HG02840 (cell line): ENCODE results near the gene TTC24.
A peak's percentile ranks its signal among the peaks of the same experiment; 100 is the strongest.

Experiments
- ATAC-seq: cut with Tn5 transposase; IDR thresholded peaks from one replicate; pipeline ENCODE4 v1.9.1; 2021; ENCODE audit warnings: mild to moderate bottlenecking, moderate library complexity, moderate number of reproducible peaks; ENCODE audit not compliant: unreplicated experiment, low FRiP score

Gene TTC24

DNA sequence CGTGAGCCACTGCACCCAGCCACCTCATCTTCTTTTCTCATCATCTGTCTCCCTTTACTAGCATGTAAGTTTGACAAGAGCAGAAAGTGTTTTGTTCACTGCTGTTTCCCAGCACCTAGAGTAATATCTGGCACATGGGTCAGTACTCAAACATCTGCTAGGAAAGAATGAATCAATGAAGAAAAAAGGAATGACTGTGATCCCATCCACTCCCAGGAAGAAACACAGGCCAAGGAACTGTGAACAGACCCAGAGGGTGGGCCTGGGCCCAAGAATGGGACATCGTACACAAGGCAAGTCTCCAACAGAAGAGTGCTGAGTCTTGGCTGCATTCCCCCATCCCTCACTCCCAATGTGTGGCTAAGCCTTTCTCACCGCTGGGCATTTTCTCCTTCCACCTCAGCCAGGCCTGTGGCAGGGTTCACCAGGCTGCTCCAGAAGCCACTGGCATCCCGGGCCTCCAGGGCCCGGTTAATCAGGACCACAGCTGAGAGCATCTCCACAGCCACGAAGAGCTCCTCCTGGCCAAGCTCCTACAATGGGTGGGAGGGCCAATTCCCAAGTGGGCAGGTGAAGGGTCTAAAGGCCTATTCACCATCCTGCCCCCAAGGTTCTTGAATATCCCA, 25.6 kb upstream of the TTC24 start:
- ATAC-seq: no peak

DNA sequence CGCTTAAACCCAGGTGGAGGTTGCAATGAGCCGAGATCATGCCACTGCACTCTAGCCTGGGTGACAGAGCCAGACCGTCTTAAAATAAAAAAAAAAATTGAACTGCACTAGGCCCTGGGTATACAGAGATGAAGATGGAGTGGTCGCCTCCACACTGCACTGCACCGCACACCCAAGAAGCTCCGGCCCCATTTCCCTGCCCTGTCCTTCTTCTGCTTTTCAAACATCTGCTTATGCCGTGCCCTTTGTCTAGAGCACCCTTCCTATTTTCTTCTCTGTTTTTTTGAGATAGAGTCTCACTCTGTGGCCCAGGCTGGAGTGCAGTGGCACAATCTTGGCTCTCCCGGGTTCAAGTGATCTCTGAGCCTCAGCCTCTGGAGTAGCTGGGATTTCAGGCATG, 24.6 kb upstream of the TTC24 start:
- no peak for ATAC-seq

DNA sequence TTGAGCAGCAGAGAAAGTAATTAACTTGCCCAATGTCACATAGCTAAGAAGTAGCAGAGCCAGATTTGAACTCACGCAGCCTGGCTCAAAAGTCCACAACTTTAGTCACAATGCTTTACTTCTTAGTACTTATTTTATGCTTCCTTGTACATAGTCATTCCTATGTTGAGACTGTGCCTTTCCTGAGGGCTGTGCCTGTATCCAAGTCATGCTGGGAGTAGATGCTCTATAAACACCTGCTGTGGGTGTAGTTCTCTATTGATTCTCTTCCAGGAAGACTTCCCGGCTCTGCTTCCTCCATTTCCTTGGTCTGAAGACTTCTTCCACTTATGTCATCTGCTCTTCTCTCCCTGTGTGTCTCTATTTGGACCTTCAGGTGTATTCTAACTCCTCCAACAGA, 23.8 kb upstream of the TTC24 start:
- ATAC-seq: no peak

DNA sequence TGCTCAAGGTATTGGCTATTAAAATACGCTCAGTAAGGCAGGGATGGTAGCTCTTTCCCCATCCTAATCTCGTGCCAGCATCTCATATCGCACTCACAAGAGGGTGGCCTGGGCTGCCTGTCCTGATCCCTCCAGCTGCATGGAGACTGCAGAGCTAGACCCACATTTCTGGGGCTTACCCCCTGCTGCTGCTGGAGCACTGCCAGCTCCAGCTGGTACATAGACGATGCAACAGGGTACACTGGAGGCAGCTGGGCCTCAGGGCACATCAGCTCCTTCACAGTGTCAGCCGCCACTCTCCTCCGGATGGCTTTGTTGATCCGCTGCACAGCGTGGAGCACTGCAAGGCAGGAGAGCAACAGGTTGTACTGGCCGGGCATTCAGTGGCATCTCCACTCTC, 23.2 kb upstream of the TTC24 start:
- no peak for ATAC-seq

DNA sequence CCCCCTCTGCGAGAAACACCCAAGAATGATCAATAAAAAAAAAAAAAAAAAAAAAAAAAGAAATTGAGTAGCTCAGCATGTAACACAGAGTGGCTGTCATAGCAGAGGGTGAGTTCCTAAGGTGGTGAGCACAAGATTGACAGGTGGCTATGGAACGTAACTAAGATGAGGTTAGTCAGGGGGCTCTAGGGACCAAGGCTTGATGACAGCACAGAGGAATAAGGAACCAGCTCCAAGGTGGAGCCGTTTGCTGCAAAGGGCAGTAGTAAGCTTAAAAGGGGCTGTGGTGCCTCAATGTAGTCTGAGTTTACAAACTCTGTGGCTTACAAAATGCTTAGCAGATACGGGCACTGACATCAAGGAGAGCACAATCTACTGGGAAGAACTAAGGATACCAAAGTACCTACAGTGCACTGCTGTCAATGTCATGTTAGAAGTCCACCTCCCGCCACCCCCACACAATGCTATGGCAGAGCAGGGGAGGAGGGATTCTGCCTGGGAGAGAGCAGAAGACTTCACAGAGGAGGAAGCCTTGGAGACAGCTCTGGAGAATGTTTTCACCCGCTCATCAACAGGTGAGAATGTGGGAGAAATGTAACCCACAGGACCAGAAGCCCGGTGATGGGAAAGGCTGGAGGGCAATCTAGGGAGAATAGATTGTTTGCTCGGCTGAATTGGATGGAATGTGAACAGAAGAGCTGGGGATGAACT, 20.3 kb upstream of the TTC24 start:
- no peak for ATAC-seq

DNA sequence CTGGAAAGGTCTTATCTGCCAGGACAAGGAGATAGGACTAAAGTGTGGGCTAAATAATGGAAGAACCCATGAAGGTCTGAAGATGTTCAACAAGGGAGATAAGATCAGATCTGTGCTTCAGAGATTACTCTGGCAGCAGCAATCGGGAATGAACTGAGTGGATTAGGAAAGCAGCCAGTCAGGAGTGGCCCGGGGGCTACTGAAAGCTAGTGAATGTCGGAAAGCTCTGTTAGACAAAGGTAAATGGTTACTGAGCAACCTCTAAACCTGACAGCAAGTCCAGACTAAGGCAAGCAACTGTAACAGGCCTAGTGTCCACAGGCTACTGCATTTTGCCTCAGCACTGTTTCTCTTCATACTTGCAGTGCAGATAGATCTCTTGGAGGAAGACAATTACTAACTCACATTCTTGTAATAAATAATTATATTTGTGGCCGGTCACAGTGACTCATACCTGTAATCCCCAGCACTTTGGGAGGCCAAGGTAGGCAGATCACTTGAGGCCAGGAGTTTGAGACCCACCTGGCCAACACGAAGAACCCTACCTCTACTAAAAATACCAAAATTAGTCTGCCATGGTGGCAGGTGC, 19.6 kb upstream of the TTC24 start:
- no peak for ATAC-seq

DNA sequence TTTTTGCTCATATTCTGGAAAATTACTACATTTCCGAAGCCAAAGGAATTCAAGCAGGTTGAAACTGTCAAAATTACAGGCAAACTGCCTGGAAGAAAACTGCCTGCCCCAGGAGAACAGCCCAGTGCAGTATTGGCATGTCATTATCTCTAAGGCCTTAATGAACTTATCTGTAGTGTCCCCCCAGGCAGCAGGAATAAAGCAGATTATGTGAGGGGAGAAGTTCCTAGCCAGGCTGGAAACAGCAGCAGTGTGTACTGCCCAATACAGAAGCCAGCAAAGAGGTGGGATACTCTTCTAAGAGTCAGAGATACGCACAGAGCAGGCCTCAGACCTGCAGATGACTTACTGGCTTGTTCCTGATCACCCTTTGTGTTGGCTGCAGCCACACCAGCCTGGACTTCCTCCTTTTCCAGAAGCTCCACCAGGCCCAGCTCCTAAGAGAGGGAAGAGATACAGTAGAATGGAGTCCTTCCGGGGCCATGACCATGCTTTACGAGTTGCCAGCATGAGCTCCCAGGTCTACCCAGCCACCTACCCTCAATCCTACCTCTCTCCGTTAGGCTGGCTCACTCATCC, 18.8 kb upstream of the TTC24 start:
- no peak for ATAC-seq

DNA sequence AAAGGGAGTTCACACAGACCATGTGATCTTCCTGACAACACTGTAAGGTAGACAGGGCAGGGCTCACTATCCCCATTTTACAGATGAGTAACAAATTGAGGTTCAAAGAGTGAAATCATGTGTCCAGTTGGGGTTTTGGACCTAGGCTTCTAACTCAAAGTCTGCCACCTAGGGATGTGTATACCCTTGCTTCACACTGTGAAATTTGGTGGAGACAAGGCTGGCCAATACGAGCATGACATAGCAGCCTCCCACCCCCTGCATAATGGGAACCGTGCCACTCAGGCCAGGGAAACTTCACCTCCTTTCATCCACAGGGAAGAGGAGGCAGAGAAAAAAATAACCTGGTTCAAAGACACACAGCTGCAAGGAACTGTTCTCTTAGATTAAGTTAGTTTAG, 14.0 kb upstream of the TTC24 start:
- no peak for ATAC-seq

DNA sequence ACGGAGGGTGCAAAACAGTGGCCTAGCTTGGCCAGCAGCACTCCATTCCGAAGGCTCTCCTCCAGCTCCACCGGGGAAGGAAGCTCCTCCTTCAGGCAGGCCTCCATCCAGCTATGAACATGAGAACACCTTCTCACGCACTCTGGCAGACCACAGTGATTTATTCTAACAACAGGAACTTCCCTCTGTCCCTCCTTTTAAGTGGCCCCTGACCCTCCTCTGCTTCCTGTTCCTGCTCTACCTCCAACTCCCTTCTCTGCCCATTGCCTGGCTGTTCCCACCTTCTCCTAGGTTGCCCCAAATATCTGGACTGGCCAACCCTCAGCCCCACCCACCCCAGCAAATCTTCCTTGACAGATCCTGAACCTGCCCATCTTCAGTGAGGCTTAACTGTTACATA, 13.1 kb upstream of the TTC24 start:
- ATAC-seq: no peak

DNA sequence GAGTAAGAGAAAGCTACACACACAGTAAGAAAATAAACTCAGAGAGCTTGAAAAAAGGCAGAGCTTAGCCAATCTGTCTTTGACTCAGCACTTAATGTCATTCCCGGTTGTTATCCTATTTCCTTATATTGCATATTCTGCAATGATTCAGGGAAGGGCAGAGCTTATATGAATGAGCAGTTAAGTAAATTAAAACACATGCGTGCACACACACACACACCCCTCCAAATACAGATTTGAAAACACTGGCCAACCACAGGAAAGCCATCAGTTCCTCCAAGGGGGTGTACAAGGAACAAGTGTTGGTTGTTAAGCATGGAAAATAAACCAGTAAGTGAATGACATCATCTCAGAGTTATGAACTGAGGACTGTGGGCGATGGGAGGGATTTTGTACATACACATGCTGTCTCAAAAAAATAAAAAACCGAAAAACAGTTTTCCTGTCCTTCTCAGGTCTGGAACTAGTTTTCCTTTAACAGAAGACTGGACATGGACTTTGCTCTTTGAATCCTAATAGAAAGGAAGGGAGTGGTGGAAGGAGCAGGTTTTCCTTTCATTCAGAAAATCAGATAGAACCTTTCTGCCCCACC, 8.2 kb upstream of the TTC24 start:
- ATAC-seq: no peak

DNA sequence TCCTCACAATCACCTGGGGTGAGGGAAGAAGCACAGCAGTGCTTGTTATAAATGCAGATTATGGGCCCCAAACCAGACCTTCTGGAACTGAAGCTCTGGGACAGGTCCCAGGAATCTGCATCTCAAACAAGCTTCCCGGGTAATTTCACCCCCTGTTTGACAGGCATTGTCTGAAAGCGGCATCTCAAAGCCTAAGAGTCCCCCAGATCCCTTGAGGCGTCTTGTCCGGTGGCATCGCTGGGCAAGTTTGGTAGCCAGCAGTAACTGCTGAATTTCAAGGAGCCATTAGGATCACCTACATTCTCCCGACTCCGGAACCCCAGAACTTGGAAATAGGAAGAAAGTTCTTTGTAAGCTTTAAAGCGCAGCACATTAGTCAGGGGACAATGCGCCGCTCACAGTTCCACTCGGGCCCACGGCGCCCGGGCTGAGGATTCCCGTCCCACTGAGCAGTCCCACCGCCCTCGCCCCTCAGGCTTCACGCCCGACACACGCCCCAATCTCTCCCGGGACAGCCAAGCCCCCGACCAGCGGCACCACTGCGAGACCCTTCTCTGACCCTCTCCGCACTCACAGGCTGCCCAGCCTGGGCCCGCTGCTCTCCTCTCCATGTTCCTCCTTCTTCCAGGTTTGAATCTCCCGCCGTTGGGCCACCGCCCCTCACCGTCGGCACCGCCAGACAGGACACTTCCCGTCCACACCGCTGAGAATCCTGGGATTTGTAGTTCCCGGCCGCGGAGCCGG, 7.4 kb upstream of the TTC24 start, which contains the start of gene IQGAP3:
TSS of gene IQGAP3 (minus strand) at position 647 of the 744 bp plus-strand sequence. CDS start at position 611, 36 bp downstream.
- peak; percentile 79 for ATAC-seq

DNA sequence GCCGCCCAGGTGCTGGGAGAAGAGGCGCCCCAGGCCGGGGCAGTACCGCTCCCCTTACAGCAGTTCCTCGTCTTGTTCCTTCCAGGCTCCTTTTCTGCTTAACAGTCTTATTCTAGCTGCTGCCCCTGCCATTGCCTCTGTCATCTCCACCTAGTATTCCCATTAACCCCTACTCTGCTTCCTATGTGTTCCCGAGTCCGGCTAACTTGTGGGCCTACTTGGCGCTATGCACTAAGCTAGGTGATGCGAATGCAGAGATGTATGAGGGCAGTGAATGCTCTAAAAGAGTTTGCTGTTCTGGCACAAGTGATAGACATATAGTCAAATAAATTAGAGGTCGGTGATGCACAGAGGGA, 6.9 kb upstream of the TTC24 start:
- no peak for ATAC-seq

DNA sequence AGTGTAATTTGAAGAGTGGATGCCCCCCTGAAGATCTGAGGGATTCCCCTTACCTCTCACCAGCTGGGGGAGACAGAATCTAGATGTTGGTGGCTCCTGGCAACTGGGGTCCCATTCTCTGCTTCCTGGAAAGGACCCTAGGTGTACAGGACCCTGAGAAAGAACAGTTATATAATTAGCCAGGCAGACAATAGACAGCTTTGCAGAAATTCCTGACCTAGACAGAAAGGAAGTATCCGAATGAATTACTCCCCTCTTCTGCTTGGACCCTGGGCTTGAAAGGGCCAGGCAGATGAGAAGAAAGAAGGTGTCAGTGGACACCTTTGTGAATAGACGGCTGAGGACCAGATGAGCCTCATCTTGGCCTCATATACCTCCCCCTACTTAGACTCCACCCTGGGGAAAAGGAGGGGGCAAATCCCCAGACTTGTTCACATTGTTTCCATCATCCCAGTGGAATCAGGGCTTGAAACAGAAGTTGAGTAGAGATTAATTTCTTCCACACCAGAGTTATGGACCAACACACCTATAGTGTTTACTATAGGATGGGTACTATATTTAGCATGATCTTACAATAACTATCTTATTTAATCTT, 5.4 kb upstream of the TTC24 start:
- no peak for ATAC-seq

DNA sequence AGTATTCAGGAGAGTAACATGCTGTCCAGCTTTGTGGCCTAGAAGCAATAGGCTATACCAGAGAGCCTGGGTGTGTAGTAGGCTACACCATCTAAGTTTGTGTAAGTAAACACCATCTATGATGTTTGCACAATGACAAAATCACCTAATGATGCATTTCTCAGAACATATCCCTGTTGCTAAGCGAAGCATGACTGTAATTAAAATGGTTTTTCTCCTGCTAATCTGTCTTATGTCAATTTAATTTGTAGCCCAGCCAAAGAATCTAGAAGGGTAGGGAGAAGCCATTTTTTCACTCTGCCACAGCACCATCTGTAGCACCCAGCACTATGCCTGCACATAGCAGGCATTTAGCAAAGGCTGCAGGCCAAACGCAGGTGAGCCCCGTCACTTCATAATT, 2.0 kb upstream of the TTC24 start:
- no peak for ATAC-seq

DNA sequence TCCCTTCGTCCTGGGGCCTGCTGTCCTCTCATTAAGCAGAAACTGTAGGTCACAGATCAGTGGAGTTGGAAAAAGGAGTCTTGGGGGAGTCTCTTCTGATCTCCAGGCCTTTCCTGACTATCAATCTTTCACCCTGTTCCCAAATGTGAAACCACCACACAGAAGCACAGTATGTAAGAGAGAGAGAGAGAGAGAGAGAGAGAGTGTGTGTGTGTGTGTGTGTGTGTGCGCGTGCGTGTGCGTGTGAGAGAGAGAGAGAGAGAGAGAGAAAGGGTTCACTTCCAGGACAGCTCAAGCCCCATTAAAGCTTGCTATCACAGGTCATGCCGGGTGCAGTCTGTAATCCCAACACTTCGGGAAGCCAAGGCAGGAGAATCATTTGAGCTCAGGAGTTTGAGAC, 1.5 kb upstream of the TTC24 start:
- no peak for ATAC-seq

DNA sequence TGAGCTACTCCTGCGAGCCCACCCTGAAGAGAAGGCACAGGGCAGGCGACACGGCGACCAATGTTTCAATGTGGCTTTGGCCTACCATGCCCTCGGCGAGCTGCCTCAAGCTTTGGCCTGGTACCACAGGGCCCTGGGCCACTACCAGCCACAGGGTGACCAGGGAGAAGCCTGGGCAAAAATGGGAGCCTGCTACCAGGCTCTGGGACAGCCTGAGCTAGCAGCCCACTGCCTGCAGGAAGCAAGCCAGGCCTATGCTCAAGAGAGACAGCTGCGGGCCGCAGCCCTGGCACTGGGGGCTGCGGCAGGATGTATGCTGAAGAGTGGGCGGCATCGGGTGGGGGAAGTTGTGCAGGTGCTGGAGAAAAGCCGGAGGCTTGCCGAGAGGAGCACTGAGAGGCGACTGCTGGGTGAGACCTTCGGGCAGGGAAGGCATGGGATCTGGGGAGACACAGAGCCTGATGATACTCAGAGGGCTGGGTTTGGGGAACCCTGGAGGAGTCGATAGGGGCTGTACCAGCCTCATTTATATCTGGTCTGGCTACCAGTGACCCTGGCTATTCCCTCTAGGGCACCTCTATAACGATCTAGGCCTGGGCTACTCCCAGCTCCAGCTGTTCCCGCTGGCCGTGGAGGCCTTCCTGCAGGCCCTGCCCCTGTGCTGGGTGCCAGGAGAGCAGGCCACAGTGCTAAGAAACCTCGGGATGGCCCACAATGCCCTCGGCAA, 2.3 kb downstream of the TTC24 start:
- no peak for ATAC-seq

DNA sequence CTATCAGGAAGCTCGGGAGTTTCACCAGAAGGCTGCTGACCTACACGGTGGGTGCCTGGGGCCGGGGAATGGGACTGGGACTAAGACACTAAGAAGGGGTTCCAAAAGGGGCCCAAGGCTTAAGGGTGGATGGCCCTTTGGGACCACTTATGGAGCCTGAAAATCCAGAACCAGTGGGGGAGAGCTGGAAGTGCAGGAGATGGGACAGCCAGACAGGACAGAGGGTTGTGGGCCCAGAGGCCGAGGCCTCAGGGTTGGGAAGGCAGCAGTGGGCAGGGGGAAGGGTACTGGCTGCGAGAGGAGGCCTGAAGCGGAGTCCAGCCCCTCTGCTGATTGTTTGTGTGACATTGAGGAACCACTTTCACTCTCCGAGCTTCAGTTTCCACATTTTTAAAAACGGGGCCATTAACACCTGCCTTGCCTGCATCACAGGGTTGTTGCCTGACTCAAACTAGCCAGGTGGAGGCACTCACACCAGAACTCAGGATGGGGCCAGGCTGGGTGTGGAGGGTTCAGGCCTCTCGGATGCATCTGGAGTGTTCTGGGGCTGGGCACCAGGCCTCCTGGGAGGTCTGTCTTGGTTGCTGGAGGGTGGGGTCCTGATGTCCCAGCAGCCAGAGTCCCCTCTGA, 3.0 kb downstream of the TTC24 start:
- no peak for ATAC-seq

DNA sequence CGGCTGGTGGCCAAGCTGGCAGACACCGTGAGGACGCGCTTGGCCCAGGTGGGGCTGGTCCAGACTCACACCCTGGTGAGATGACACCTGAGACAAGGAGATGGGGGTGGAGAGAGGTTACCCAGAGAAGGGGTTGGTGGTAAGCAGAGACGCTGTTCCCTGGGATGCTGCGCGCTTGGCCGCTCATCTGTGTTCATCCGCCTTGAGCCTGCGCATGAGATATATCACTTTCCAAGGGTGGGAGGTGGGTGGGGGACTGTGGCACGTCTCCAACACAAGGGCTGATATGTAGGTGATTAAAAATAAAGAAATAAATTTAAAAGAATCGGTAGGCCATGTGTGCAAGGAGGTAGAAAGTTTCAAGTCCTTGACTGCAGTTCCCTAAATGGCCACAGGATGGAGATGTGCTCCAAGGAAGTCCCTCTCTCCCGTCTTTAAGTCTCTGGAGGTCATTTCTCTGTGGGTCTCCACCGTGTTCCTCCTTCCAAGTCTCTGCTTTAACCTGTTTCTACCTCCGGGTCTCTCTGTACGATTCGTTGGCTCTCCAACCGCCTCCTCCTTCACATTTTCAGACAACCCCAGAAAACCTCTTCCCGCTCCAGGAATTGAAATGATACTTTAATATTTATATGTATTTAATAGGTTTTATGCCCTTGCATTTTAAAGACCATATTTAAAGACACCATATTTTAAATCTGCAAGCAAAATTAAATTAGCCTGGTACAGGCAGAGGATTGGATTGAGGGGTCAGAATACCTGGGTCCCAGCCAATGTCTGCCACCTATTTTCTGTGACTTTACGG, 4.5 kb downstream of the TTC24 start:
- ATAC-seq: no peak
